Gastrocnemius medialis (tissue), 4 donors: Measurements from ENCODE around the gene PREPL. TPM values are rescaled to one million over a fixed set of nuclear protein-coding genes. Genes with fewer than 3 reads are reported as not detected.

Source experiments
- ATAC-seq, 2 donors: fragments of 150-250 bp; one replicate each; pipeline ENCODE4 v1.9.1; 2016
- DNase-seq, 2 donors: peaks; one replicate each; pipeline ENCODE4 v3.0.0-alpha.2; 2019
- H3K27ac ChIP-seq, 4 donors: fragments of 200-600 bp; sonication (generic); 1 replicate in 1 of 4; 2 replicates in 3 of 4; pipeline ENCODE4 v1.5.1; 2016 to 2018; ENCODE audit warnings: mild to moderate bottlenecking in 2 of 4, moderate library complexity in 1 of 4
- H3K27me3 ChIP-seq, 3 donors: fragments of 200-600 bp; sonication (generic) in 2 of 3; 1 replicate in 1 of 3; 2 replicates in 2 of 3; pipeline versions ENCODE4 v1.5.1 to v1.6.0; 2016 to 2019; ENCODE audit warnings: mild to moderate bottlenecking in 1 of 3, moderate library complexity in 1 of 3
- H3K36me3 ChIP-seq, 2 donors: fragments of 200-600 bp; sonication (generic) in 1 of 2; one replicate each; pipeline ENCODE4 v1.5.1; 2017 to 2018
- H3K4me1 ChIP-seq, 2 donors: fragments of 200-600 bp; sonication (generic) in 1 of 2; one replicate each; pipeline ENCODE4 v1.5.1; 2016 to 2017; ENCODE audit warnings: mild to moderate bottlenecking in 2 of 2
- H3K4me3 ChIP-seq, 4 donors: fragments of 200-600 bp; sonication (generic) in 3 of 4; 1 replicate in 1 of 4; 2 replicates in 3 of 4; pipeline ENCODE4 v1.5.1; 2016 to 2019; ENCODE audit warnings: mild to moderate bottlenecking in 2 of 4
- H3K9me3 ChIP-seq, 3 donors: fragments of 200-600 bp; sonication (generic) in 2 of 3; 1 replicate in 1 of 3; 2 replicates in 2 of 3; pipeline ENCODE4 v1.5.1; 2016 to 2019
- POLR2A ChIP-seq, 2 donors: fragments of 450-650 bp; IDR thresholded peaks; one replicate each; pipeline ENCODE4 v1.6.1; 2017; ENCODE audit warnings: antibody characterized with exemption in 2 of 2, mild to moderate bottlenecking in 2 of 2, moderate library complexity in 2 of 2
- in situ Hi-C, 4 donors: fragments of 200-750 bp; cut with MboI; loops; one replicate each; pipeline versions ENCODE4 v1.15.0 to v1.8.0; 2017; ENCODE audit warnings: low sequenced_read_pairs in 4 of 4
- intact Hi-C: fragments of 100-400 bp; cut with DNase I; formaldehyde crosslinking; loops from one replicate; pipeline ENCODE4 v1.15.1; 2023; ENCODE audit warnings: low total_unique reads
- total RNA-seq, 4 donors: library from RNA; depleted of rRNA; stranded (reverse); fragments of >200 nt; gene quantifications; one replicate each; pipeline versions ENCODE4 v1.1.0 to v1.2.3, GENCODE V29; 2016
- TF ChIP-seq, protein P1 (sequence below), 5 experiments: fragments of 450-650 bp in 3 of 5; fragments of 200-600 bp in 2 of 5; sonication (generic) in 2 of 5; IDR thresholded peaks in 4 of 5; conservative IDR thresholded peaks in 1 of 5; 1 replicate in 4 of 5; 2 replicates in 1 of 5; pipeline ENCODE4 v1.5.1; 2016 to 2019; ENCODE audit warnings: antibody characterized with exemption in 5 of 5, mild to moderate bottlenecking in 3 of 5, moderate library complexity in 3 of 5

Gene PREPL
- total RNA-seq, 4 donors from 2014 or later = 27.3 to 60.0 (median 52.3) TPM

DNA sequence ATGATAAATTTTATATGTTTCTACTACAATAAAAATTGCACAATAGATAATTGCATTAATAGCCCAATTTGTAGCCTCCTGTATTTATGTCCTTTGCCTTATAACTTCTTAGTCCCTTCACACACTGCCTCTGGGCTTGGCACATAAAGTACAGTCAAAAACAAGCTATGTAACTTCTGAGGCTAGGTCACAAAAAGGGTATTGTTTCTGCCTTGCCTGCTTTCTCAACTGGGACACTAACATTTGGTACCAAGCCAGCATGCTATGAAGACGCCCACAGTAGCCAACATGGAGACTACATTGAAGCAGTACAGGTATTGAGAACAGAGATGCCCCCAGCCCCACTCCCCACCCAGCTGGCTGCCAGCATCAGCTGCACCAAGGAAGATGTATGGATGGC, 91.5 kb downstream of the PREPL start:
- peaks cover 15 to 16% of the 10 kb centered on the region in 2 donors for H3K4me1 ChIP-seq
- H3K36me3 ChIP-seq = no peaks in the 10 kb centered on the region
- ATAC-seq (no peak), DNase-seq (no peak)
- no peaks in the 10 kb centered on the region for H3K9me3 ChIP-seq
- H3K27ac ChIP-seq = peak overlapping the region in 1 of 4 donors; percentile 87
- TF ChIP-seq, protein P1, sequence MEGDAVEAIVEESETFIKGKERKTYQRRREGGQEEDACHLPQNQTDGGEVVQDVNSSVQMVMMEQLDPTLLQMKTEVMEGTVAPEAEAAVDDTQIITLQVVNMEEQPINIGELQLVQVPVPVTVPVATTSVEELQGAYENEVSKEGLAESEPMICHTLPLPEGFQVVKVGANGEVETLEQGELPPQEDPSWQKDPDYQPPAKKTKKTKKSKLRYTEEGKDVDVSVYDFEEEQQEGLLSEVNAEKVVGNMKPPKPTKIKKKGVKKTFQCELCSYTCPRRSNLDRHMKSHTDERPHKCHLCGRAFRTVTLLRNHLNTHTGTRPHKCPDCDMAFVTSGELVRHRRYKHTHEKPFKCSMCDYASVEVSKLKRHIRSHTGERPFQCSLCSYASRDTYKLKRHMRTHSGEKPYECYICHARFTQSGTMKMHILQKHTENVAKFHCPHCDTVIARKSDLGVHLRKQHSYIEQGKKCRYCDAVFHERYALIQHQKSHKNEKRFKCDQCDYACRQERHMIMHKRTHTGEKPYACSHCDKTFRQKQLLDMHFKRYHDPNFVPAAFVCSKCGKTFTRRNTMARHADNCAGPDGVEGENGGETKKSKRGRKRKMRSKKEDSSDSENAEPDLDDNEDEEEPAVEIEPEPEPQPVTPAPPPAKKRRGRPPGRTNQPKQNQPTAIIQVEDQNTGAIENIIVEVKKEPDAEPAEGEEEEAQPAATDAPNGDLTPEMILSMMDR (IDR thresholded peaks at IDR 0.05 in 4 of 5, conservative IDR thresholded peaks at IDR 0.05 in 1 of 5) = no peak
- TF ChIP-seq POLR2A (IDR thresholded peaks at IDR 0.05) = no peak
- in situ Hi-C loops = no loop called here
- no peaks in the 10 kb centered on the region for H3K27me3 ChIP-seq
- intact Hi-C loops = no loop called here
- H3K4me3 ChIP-seq = no peak overlapping the region

DNA sequence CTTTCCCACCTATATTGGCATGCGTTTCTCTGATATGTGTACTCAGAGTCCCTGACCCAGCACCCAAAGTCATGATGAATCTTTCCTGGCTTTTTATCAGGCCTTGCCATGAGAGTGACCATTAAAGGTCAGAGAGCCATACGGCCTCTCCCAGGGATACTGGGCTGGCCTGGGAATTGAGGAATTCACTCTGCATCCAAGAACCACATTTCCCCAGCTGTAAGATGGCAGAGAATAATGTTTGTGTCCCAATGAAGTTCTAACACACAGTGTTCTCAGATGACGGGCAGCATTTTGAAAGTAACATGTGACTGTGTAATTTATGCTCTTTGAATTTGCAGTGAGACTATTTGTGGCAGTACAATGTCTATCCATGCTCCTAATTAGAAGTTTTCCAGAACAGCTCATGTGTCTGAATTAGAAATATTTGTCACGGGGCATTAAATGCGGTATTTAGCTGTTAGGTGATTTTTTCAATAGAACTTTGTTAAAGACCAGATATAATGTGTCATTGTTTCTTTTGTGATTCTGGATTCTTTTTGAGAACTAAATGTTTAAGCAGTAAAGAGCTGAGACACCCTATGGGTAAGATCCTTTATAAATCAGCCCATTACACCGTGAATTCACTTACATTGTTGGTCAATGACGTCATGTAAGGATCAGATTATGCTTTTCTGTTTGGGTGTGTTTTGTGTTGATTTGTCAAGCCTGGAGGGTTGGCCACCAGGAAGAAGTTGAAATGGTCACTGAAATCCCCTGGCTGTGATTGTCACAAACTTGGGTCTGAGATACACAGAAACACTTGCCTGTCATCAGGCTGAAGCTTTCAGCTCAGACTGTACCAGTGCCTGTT, 93.3 kb downstream of the PREPL start:
- Histone ChIP-seq H3K27me3 (no peaks in the 10 kb centered on the region), H3K4me1 (peaks cover 15 to 16% of the 10 kb centered on the region in 2 donors), H3K36me3 (no peaks in the 10 kb centered on the region), H3K4me3 (no peak overlapping the region), H3K27ac (peak overlapping the region; percentile 65 to 87 (median 80)), H3K9me3 (no peaks in the 10 kb centered on the region)
- ATAC-seq (peak; percentile 98), DNase-seq (peak; percentile 31)
- TF ChIP-seq, protein P1 (IDR thresholded peaks at IDR 0.05 in 4 of 5, conservative IDR thresholded peaks at IDR 0.05 in 1 of 5) = no peak
- no peak for TF ChIP-seq POLR2A (IDR thresholded peaks at IDR 0.05)
- in situ Hi-C loops = no loop called here
- intact Hi-C loops = loop anchor here (2.0 kb wide), 1 partner anchor 23 kb away; no protein-coding TSS in a partner anchor

Other genes with a start within 250 kb of the PREPL start
- gene PPM1B, start 192.6 kb downstream of the PREPL start, total RNA-seq = 100 to 1,000 TPM in 2 of 4 donors, 10 to 100 TPM in 2; 73.5 to 124 (median 101) TPM
- under 1 TPM in 1 of 4 donors, not detected in 3; 0.44 TPM for gene SLC3A1, start 86.0 kb downstream of the PREPL start, total RNA-seq
- gene CAMKMT, start 453 bp upstream of the PREPL start, total RNA-seq = 1 to 10 TPM; 2.6 to 9.5 (median 5.2) TPM